Measurements from ENCODE around the gene CCNY. TPM values are rescaled to one million over a fixed set of nuclear protein-coding genes. Genes with fewer than 3 reads are reported as not detected.
A peak's percentile ranks its signal among the peaks of the same experiment; 100 is the strongest.

The CCNY gene
- total RNA-seq, 2 donors from 2014 or later, result 60.5 to 65.9 TPM

- peaks cover 34% of the 10 kb centered on the region for H3K9me3 ChIP-seq (ENCODE audit: control insufficient read depth, low read length)
- WGBS, 2 experiments (ENCODE audit: insufficient coverage in 1 of 2, insufficient read length in 1 of 2), result 97% methylated on average over 3 of the region's 3 CpGs; no CpG with 5 or more reads in 1 of the 2 experiments
- H3K36me3 Mint-ChIP-seq (ENCODE audit: low read depth), result peaks cover 14% of the 10 kb centered on the region
- H3K27ac ChIP-seq (ENCODE audit: low read depth, low read length), result no peak overlapping the region
- TF ChIP-seq CTCF (conservative IDR thresholded peaks at IDR 0.05), result no peak
- no peak overlapping the region for H3K27ac Mint-ChIP-seq
- no peaks in the 10 kb centered on the region for H3K36me3 ChIP-seq (ENCODE audit: control insufficient read depth, insufficient read depth, low read length)
- H3K4me3 Mint-ChIP-seq, result no peak overlapping the region
- no peaks in the 10 kb centered on the region for H3K27me3 ChIP-seq (ENCODE audit: control insufficient read depth, insufficient read depth, low read length, poor library complexity, severe bottlenecking)
- no peak for DNase-seq
- H3K4me1 Mint-ChIP-seq, result peaks cover 14% of the 10 kb centered on the region
- no peak overlapping the region for H3K4me3 ChIP-seq (ENCODE audit: low read length)
- no peaks in the 10 kb centered on the region for H3K27me3 Mint-ChIP-seq (ENCODE audit: insufficient read depth)
- peaks cover 20% of the 10 kb centered on the region for H3K9me3 Mint-ChIP-seq
- no peaks in the 10 kb centered on the region for H3K4me1 ChIP-seq (ENCODE audit: control insufficient read depth, insufficient read depth, low read length)
- no peak overlapping the region for H3K9ac ChIP-seq (ENCODE audit: extremely low read depth, low read length, poor library complexity, severe bottlenecking)
Observed at GRCh38 chr10:35438718-35439571, 102.6 kb downstream of the CCNY start.

- no peak for TF ChIP-seq CTCF (conservative IDR thresholded peaks at IDR 0.05)
- 96 to 100% methylated on average over 2 of the region's 2 CpGs for WGBS, 2 experiments (ENCODE audit: insufficient coverage in 1 of 2, insufficient read length in 1 of 2)
- peaks cover 22% of the 10 kb centered on the region for H3K36me3 Mint-ChIP-seq (ENCODE audit: low read depth)
- H3K4me3 ChIP-seq (ENCODE audit: low read length), result no peak overlapping the region
- H3K9ac ChIP-seq (ENCODE audit: extremely low read depth, low read length, poor library complexity, severe bottlenecking), result no peak overlapping the region
- DNase-seq, result no peak
- H3K9me3 Mint-ChIP-seq, result peaks cover 31% of the 10 kb centered on the region
- H3K27me3 ChIP-seq (ENCODE audit: control insufficient read depth, insufficient read depth, low read length, poor library complexity, severe bottlenecking), result no peaks in the 10 kb centered on the region
- H3K9me3 ChIP-seq (ENCODE audit: control insufficient read depth, low read length), result peaks cover 45% of the 10 kb centered on the region
- no peaks in the 10 kb centered on the region for H3K4me1 ChIP-seq (ENCODE audit: control insufficient read depth, insufficient read depth, low read length)
- no peaks in the 10 kb centered on the region for H3K27me3 Mint-ChIP-seq (ENCODE audit: insufficient read depth)
- no peaks in the 10 kb centered on the region for H3K36me3 ChIP-seq (ENCODE audit: control insufficient read depth, insufficient read depth, low read length)
- no peak overlapping the region for H3K27ac Mint-ChIP-seq
- peaks cover 10% of the 10 kb centered on the region for H3K4me1 Mint-ChIP-seq
- no peak overlapping the region for H3K27ac ChIP-seq (ENCODE audit: low read depth, low read length)
- no peak overlapping the region for H3K4me3 Mint-ChIP-seq
Observed at GRCh38 chr10:35440016-35440415, 103.7 kb downstream of the CCNY start.

GRCh38 chr10:35442028-35442427, 105.7 kb downstream of the CCNY start:
- Mint-ChIP-seq H3K4me1 (peaks cover 5% of the 10 kb centered on the region), H3K27ac (no peak overlapping the region), H3K27me3 (ENCODE audit: insufficient read depth) (no peaks in the 10 kb centered on the region), H3K9me3 (peaks cover 40% of the 10 kb centered on the region), H3K36me3 (ENCODE audit: low read depth) (peaks cover 22% of the 10 kb centered on the region), H3K4me3 (no peak overlapping the region)
- Histone ChIP-seq H3K36me3 (ENCODE audit: control insufficient read depth, insufficient read depth, low read length) (no peaks in the 10 kb centered on the region), H3K4me1 (ENCODE audit: control insufficient read depth, insufficient read depth, low read length) (no peaks in the 10 kb centered on the region), H3K4me3 (ENCODE audit: low read length) (peak overlapping the region; percentile 2), H3K27ac (ENCODE audit: low read depth, low read length) (no peak overlapping the region), H3K27me3 (ENCODE audit: control insufficient read depth, insufficient read depth, low read length, poor library complexity, severe bottlenecking) (no peaks in the 10 kb centered on the region), H3K9ac (ENCODE audit: extremely low read depth, low read length, poor library complexity, severe bottlenecking) (no peak overlapping the region), H3K9me3 (ENCODE audit: control insufficient read depth, low read length) (peaks cover 62% of the 10 kb centered on the region)
- WGBS, 2 experiments (ENCODE audit: insufficient coverage in 1 of 2, insufficient read length in 1 of 2), result 98 to 100% methylated on average over 1 of the region's 1 CpG
- no peak for DNase-seq
- TF ChIP-seq CTCF (conservative IDR thresholded peaks at IDR 0.05), result no peak
